NCI-H187 (cell line): ENCODE data around the gene THOC5.
A peak's percentile ranks its signal among the peaks of the same experiment; 100 is the strongest.
"Not testable (repeated sequence)": the region's sequence is repeated elsewhere in the genome, so short reads cannot be mapped to it uniquely, and the experiment has no call there.

ENCODE experiments used
- DNase-seq, 2 experiments: peaks; one replicate each; lab custom pipeline; 2025; lab: John Stamatoyannopoulos, UW

Gene THOC5

GRCh38 chr22:29553351-29554224, at the start of gene THOC5:
Gene THOC5 (minus strand): TSS chr22:29553757. CDS start chr22:29549147, 4,610 bp downstream.
- peak; percentile 61 to 64 for DNase-seq

DNA sequence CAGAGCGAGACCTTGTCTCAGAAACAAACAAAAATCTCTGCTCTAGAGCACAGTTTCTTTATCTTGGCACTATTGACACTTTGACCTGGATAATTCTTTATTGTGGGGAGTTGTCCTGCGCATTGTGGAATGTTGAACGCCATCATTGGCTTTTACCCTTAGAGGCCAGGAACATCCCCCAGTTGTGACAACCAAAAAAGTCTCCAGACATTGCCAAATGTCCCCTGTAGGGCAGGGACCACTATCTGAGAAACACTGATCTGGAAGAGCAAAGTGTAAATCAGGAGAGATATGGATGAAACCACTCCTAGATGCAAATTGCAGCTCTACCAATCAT, 45.1 kb upstream of the THOC5 start:
- no peak for DNase-seq

- not testable (repeated sequence) for DNase-seq
Measured at GRCh38 chr22:29597871-29598683, 44.5 kb upstream of the THOC5 start.

DNA sequence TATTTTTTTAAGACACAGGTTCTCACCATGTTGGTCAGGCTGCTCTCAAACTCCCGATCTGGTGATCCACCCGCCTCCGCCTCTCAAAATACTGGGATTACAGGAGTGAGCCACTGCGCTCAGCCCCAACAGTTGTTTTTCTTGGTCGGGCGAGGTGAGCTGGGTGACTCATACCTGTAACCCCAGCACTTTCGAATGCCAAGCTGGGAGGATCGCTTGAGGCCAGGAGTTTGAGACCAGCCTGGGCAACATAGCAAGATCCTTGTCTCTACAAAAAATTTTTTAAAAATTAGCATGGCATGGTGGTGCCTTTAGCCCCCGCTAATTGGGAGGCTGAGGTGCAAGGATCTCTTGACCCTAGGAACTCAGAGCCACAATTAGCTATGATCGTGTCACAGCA, 42.9 kb upstream of the THOC5 start:
- DNase-seq, result no peak

DNA sequence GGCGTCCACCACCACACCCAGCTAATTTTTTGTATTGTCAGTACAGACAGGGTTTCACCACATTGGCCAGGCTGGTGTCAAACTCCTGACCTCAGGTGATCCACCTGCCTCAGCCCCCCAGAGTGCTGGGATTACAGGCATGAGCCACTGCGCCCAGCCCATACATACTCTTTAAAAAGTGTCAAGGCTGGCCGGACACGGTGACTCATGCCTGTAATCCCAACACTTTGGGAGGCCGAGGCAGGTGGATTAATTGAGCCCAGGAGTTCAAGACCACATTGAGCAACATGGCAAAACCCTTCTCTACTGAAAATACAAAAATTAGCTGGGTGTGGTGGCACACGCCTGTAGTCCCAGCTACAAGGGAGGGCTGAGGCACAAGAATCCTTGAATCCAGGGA, 40.9 kb upstream of the THOC5 start:
- not testable (repeated sequence) for DNase-seq

GRCh38 chr22:29593923-29594322, 40.4 kb upstream of the THOC5 start:
- no peak for DNase-seq

GRCh38 chr22:29587938-29588699, 34.6 kb upstream of the THOC5 start:
- no peak for DNase-seq

- DNase-seq, result not testable (repeated sequence)
Measured at GRCh38 chr22:29586193-29586705, 32.7 kb upstream of the THOC5 start.

DNA sequence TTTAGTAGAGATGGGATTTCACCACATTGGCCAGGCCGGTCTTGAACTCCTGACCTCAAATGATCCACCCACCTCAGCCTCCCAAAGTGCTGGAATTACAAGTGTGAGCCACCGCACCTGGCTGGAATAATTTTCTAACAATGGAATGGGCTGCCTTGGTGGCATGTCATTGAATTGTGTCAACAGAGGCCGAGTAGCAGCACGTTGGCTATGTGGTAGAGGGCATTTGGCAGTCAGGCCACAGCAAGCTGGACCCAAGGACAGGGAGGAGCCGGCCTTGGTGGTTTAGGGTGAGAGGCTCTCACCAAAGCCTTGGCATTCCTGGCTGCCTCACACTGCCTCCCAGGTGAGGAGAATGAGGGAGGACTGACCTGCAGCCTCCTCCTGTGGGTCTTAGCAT, 31.4 kb upstream of the THOC5 start:
- no peak for DNase-seq

- DNase-seq, result no peak
Measured at GRCh38 chr22:29581799-29582198, 28.2 kb upstream of the THOC5 start.

GRCh38 chr22:29580200-29580810, 26.7 kb upstream of the THOC5 start:
- DNase-seq, result no peak

DNA sequence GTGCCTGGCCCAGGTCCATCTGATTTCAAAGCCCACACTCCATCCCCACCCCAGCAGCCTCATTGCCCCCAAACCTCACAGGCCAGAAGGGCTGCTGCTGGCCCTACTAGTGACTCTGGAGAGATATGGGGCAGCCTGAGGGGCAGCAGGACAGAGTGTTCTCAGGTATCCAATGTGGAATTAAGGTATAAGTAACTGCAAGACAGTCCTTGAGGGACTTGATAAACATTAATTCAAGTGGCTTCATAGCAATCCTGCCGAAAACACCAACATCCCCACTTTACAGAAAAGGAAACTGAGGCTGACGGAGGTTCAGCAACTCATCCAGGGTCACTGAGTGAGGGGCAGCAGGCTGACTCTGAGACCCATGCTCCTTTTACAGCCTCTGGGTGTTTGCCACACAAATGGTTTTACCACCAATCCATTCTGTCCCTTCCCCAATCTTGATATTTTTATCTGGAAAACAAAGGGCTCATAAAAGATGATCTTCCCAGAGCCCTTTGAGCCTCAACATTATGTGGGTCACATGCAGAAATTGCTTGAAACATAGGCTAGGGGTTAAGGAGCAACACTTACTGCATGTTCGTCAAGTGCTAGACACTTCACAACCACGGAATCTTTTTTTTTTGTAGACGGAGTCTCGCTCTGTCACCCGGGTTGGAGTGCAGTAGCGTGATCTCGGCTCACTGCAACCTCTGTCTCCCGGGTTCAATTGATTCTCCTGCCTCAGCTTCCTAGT, 25.1 kb upstream of the THOC5 start:
- no peak for DNase-seq

DNA sequence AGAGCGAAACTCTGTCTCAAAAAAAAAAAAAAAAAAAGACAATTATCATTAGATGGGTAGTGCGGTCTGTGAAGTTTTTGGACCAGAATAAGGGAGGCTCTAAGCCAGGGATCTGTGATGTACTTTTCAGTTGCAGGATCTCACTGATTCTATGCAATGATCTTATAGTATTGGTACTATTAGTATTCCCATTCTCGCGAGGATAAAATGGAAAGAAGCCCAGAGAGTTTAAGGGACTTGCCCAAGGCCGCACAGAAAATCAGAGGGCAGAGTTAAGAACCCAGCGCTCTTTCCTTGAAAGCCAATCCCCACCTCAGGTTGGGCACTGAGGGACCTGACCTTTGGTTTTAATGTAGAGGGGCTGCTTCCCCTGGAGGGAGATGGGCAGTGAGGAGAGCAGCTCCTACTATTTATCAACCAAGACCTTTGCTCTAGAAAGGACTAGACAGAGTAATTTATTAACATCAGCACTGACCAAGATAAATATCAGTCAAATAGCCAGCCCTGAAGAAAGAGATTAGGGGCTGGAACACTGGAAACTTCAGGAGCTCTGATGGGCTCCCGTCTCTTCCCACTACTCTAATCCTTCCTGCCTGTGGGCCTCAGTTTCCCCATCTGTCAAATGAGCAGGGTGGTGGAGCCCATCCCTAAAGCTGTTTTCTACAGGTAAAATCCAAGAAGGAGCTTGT, 21.3 kb upstream of the THOC5 start:
- no peak for DNase-seq

- no peak for DNase-seq
Measured at GRCh38 chr22:29570912-29571549, 17.5 kb upstream of the THOC5 start.

GRCh38 chr22:29570456-29570855, 16.9 kb upstream of the THOC5 start:
- no peak for DNase-seq

DNA sequence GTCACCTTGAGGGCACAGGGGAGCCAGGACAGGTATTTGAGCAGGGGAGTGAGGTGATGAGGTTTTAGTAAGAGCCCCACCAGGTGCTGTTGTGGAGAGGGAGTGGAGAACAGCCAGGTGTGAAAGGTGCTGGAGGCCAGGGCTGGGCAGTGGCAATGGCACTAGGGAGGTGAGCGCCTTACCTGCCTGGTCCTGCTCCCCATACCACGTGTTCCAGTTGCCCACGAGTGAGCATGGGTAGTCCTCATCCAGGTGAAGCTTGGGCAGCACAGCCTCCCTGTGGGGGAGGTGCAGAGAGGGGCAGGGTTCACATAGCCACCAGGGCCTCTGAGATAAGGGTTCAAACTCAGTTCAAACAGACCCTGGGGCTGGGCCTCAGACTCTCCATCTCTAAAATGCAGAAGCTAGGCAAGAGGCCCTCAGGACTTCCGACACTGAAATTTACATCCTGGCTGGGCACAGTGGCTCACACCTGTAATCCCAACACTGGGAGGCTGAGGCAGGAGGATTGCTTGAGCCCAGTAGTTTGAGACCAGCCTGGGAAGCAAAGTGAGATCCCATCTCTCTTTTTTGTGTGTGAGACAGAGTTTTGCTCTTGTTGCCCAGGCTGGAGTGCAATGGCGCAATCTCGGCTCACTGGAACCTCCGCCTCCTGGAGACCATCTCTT, 15.6 kb upstream of the THOC5 start:
- no peak for DNase-seq

DNA sequence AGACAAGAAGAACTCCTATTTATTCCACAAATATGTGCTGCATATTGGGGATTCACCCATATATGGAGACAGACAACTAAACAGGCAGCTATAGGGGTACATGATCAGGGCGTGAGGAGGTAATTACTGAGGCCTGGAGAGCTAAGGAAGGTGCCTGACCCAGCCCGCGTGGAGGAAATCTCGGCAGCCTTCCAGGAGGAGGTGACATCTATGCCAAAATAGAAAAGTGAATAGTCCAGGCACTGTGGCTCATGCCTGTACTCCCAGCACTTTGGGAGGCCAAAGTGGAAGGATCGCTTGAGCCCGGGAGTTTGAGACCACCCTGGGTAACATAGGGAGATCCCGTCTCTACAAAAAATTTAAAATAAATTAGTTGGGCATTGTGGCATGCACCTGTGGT, 13.8 kb upstream of the THOC5 start:
- no peak for DNase-seq

DNA sequence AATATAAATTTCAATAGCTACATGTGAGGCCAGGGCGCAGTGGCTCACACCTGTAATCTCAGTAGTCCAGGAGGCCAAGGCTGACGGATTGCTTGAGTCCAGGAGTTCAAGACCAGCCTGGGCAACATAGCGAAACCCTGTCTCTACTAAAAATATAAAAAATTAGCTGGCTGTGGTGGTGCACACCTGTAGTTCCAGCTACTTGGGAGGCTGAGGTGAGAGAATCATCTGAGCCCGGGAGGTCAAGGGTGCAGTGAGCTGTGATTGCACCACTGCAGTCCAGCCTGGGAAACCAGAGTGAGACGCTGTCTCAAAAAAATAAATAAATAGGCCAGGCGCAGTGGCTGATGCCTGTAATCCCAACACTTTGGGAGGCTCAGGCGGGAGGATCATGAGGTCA, 13.0 kb upstream of the THOC5 start:
- DNase-seq, result not testable (repeated sequence)
